ENCODE measurements around the gene IGLL5. TPM values are rescaled to one million over a fixed set of nuclear protein-coding genes. Genes with fewer than 3 reads are reported as not detected.

The IGLL5 gene
- total and polyA plus RNA-seq, 7 donors = 0.06 to 0.50 (median 0.45) TPM; not detected in 4

- no peak for TF ChIP-seq CTCF (IDR thresholded peaks at IDR 0.05)
- 88 to 92% (median 90%) methylated on average over 10 of the region's 10 CpGs for WGBS, 3 donors
- DNase-seq = peak; percentile 3 to 6
- Histone ChIP-seq H3K4me3 (no peak overlapping the region), H3K9me3 (no peaks in the 10 kb centered on the region), H3K4me1 (no peaks in the 10 kb centered on the region), H3K36me3 (ENCODE audit: insufficient read depth in 1 of 2, low read depth in 1 of 2) (no peaks in the 10 kb centered on the region), H3K27me3 (ENCODE audit: insufficient read depth in 3 of 3, low read length in 2 of 3) (no peaks in the 10 kb centered on the region), H3K27ac (no peak overlapping the region)
- no peak for ATAC-seq
- intact Hi-C loops (cut with DNase I) = no loop called here
Observed at GRCh38 chr22:22933807-22934542, 46.4 kb downstream of the IGLL5 start.

GRCh38 chr22:22934543-22935055 is 47.0 kb downstream of the IGLL5 start:
- Histone ChIP-seq H3K27me3 (ENCODE audit: insufficient read depth in 3 of 3, low read length in 2 of 3) (no peaks in the 10 kb centered on the region), H3K9me3 (no peaks in the 10 kb centered on the region), H3K27ac (no peak overlapping the region), H3K36me3 (ENCODE audit: insufficient read depth in 1 of 2, low read depth in 1 of 2) (no peaks in the 10 kb centered on the region), H3K4me1 (no peaks in the 10 kb centered on the region), H3K4me3 (no peak overlapping the region)
- DNase-seq (peak; percentile 4 to 29), ATAC-seq (peak in 1 of 4 donors; percentile 13)
- no peak for TF ChIP-seq CTCF (IDR thresholded peaks at IDR 0.05)
- intact Hi-C loops (cut with DNase I) = no loop called here
- 82 to 87% (median 87%) methylated on average over 9 to 11 of the region's 11 CpGs for WGBS, 3 donors

GRCh38 chr22:22935056-22935545 is 47.5 kb downstream of the IGLL5 start:
- Histone ChIP-seq H3K9me3 (no peaks in the 10 kb centered on the region), H3K27ac (no peak overlapping the region), H3K4me3 (no peak overlapping the region), H3K27me3 (ENCODE audit: insufficient read depth in 3 of 3, low read length in 2 of 3) (no peaks in the 10 kb centered on the region), H3K36me3 (ENCODE audit: insufficient read depth in 1 of 2, low read depth in 1 of 2) (no peaks in the 10 kb centered on the region), H3K4me1 (no peaks in the 10 kb centered on the region)
- DNase-seq (peak; percentile 1 to 28), ATAC-seq (no peak)
- WGBS, 3 donors = 77 to 98% (median 80%) methylated on average over 3 of the region's 3 CpGs
- intact Hi-C loops (cut with DNase I) = no loop called here
- no peak for TF ChIP-seq CTCF (IDR thresholded peaks at IDR 0.05)

GRCh38 chr22:22935546-22936157 is 48.0 kb downstream of the IGLL5 start:
- no peak for ATAC-seq
- Histone ChIP-seq H3K27me3 (ENCODE audit: insufficient read depth in 3 of 3, low read length in 2 of 3) (no peaks in the 10 kb centered on the region), H3K4me1 (no peaks in the 10 kb centered on the region), H3K9me3 (no peaks in the 10 kb centered on the region), H3K27ac (no peak overlapping the region), H3K36me3 (ENCODE audit: insufficient read depth in 1 of 2, low read depth in 1 of 2) (no peaks in the 10 kb centered on the region), H3K4me3 (no peak overlapping the region)
- TF ChIP-seq CTCF (IDR thresholded peaks at IDR 0.05) = no peak
- WGBS, 3 donors = 53 to 68% (median 64%) methylated on average over 4 of the region's 4 CpGs
- intact Hi-C loops (cut with DNase I) = no loop called here
- DNase-seq = peak; percentile 9 to 36

Data from psoas muscle (tissue), 8 donors.